ENCODE results near the gene OR1J1.

DNA sequence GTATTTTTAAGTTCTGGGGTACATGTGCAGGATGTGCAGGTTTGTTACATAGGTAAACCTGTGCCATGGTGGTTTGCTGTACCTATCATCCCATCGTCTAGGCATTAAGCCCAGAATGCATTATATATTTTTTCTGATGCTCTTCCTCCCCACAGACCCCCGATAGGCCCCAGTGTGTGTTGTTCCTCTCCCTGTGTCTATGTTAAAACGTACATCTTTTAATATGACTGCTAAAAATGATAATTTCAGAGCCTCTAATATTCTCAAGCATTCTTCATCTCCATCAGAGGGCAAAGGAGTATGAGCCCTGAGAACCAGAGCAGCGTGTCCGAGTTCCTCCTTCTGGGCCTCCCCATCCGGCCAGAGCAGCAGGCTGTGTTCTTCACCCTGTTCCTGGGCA, 32.8 kb upstream of the OR1J1 start, which contains the start of gene OR1J2:
- TF ChIP-seq, protein P1, sequence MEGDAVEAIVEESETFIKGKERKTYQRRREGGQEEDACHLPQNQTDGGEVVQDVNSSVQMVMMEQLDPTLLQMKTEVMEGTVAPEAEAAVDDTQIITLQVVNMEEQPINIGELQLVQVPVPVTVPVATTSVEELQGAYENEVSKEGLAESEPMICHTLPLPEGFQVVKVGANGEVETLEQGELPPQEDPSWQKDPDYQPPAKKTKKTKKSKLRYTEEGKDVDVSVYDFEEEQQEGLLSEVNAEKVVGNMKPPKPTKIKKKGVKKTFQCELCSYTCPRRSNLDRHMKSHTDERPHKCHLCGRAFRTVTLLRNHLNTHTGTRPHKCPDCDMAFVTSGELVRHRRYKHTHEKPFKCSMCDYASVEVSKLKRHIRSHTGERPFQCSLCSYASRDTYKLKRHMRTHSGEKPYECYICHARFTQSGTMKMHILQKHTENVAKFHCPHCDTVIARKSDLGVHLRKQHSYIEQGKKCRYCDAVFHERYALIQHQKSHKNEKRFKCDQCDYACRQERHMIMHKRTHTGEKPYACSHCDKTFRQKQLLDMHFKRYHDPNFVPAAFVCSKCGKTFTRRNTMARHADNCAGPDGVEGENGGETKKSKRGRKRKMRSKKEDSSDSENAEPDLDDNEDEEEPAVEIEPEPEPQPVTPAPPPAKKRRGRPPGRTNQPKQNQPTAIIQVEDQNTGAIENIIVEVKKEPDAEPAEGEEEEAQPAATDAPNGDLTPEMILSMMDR (IDR thresholded peaks at IDR 0.05) = no peak
- no peak for TF ChIP-seq EP300 (IDR thresholded peaks at IDR 0.05; ENCODE audit: low read depth)
- TF ChIP-seq POLR2AphosphoS5 (IDR thresholded peaks at IDR 0.05) = no peak
- no peak for TF ChIP-seq POLR2A (IDR thresholded peaks at IDR 0.05)

All from transverse colon (tissue), 4 donors.